AG10803 (cell line): ENCODE data around the gene CALN1.

Source experiments
- DNase-seq: peaks from one replicate; pipeline ENCODE4 v3.0.0; 2010; ENCODE audit warnings: low read depth
- H3K4me3 ChIP-seq: 2 replicates; pipeline ENCODE4 v1.5.1; 2011; ENCODE audit warnings: mild to moderate bottlenecking, low read length, control low read depth
- CTCF ChIP-seq: conservative IDR thresholded peaks from 2 replicates; pipeline ENCODE4 v1.5.1; 2011; ENCODE audit warnings: mild to moderate bottlenecking, low read length, control low read depth, inconsistent platforms

Gene CALN1

GRCh38 chr7:71775648-71776047, 636.5 kb downstream of the CALN1 start:
- no peak for TF ChIP-seq CTCF
- peak; percentile 3 for DNase-seq
- H3K4me3 ChIP-seq: no peak overlapping the region

GRCh38 chr7:71772779-71773178, 639.4 kb downstream of the CALN1 start:
- H3K4me3 ChIP-seq: no peak overlapping the region
- no peak for DNase-seq
- TF ChIP-seq CTCF: no peak

- no peak for TF ChIP-seq CTCF
- DNase-seq: no peak
- H3K4me3 ChIP-seq: no peak overlapping the region
Observed at GRCh38 chr7:71770269-71770907, 641.8 kb downstream of the CALN1 start.

- H3K4me3 ChIP-seq: no peak overlapping the region
- no peak for DNase-seq
- no peak for TF ChIP-seq CTCF
Observed at GRCh38 chr7:71769326-71769725, 642.8 kb downstream of the CALN1 start.

- DNase-seq: no peak
- no peak for TF ChIP-seq CTCF
- no peak overlapping the region for H3K4me3 ChIP-seq
Observed at GRCh38 chr7:71768450-71768849, 643.7 kb downstream of the CALN1 start.

- no peak overlapping the region for H3K4me3 ChIP-seq
- no peak for TF ChIP-seq CTCF
- DNase-seq: no peak
Observed at GRCh38 chr7:71766016-71766415, 646.1 kb downstream of the CALN1 start.

GRCh38 chr7:71761336-71761735, 650.8 kb downstream of the CALN1 start:
- TF ChIP-seq CTCF: no peak
- H3K4me3 ChIP-seq: no peak overlapping the region
- DNase-seq: no peak
